Smooth muscle cell (in vitro differentiated cells): ENCODE measurements around the gene TSPAN3. TPM values are rescaled to one million over a fixed set of nuclear protein-coding genes. Genes with fewer than 3 reads are reported as not detected.

Experiments
- DNase-seq: peaks from one replicate; lab custom pipeline; 2025; ENCODE audit not compliant: unreplicated experiment; lab: John Stamatoyannopoulos, UW
- H2AFZ ChIP-seq: fragments of 200-600 bp; sonication (generic); 2 replicates; pipeline ENCODE4 v1.6.0; 2016; ENCODE audit warnings: antibody characterized with exemption, low read depth, mild to moderate bottlenecking
- H3F3A ChIP-seq: fragments of 200-600 bp; sonication (generic); 2 replicates; pipeline ENCODE4 v1.6.0; 2017; ENCODE audit warnings: antibody characterized with exemption, low read depth
- H3K27ac ChIP-seq: fragments of 200-600 bp; sonication (generic); 2 replicates; pipeline ENCODE4 v1.5.1; 2016; ENCODE audit warnings: low read depth, mild to moderate bottlenecking
- H3K27me3 ChIP-seq: fragments of 200-600 bp; sonication (generic); 2 replicates; pipeline ENCODE4 v1.6.1; 2016; ENCODE audit warnings: low read depth, mild to moderate bottlenecking
- H3K36me3 ChIP-seq: fragments of 200-600 bp; sonication (generic); 2 replicates; pipeline ENCODE4 v1.5.1; 2016; ENCODE audit warnings: low read depth
- H3K4me1 ChIP-seq: fragments of 200-600 bp; sonication (generic); 2 replicates; pipeline ENCODE4 v1.5.1; 2016; ENCODE audit warnings: low read depth
- H3K4me2 ChIP-seq: fragments of 200-600 bp; sonication (generic); 2 replicates; pipeline ENCODE4 v1.6.0; 2016; ENCODE audit warnings: mild to moderate bottlenecking
- H3K4me3 ChIP-seq: fragments of 200-600 bp; sonication (generic); 2 replicates; pipeline ENCODE4 v1.5.1; 2016; ENCODE audit warnings: mild to moderate bottlenecking
- H3K79me2 ChIP-seq: fragments of 200-600 bp; sonication (generic); 2 replicates; pipeline ENCODE4 v1.6.0; 2016; ENCODE audit warnings: low read depth, mild to moderate bottlenecking
- H3K9ac ChIP-seq: fragments of 200-600 bp; sonication (generic); 2 replicates; pipeline ENCODE4 v1.6.0; 2016; ENCODE audit warnings: low read depth
- H3K9me3 ChIP-seq: fragments of 200-600 bp; sonication (generic); replicated peaks from 2 replicates; pipeline ENCODE4 v1.5.1; 2016; ENCODE audit warnings: low read depth
- H4K20me1 ChIP-seq: fragments of 200-600 bp; sonication (generic); 2 replicates; pipeline ENCODE4 v1.6.0; 2016; ENCODE audit warnings: low read depth
- WGBS: methylation state at CpG from one replicate; pipeline ENCODE4 v1.1.7; 2016; ENCODE audit warnings: low lambda C conversion rate; 5-methylcytosine and 5-hydroxymethylcytosine counted together
- polyA plus RNA-seq: library from polyadenylated mRNA; unstranded; fragments of >200 nt; fragmentation: Nextera tagmentation; extraction: Ambion mirVana; gene quantifications from 2 replicates; pipeline ENCODE4 v1.2.1, GENCODE V29; 2016
- total RNA-seq: library from RNA; depleted of rRNA; stranded (reverse); fragments of >200 nt; gene quantifications from 2 replicates; pipeline ENCODE4 v1.2.3, GENCODE V29; 2014
- TF ChIP-seq, protein P1 (sequence below): fragments of 200-600 bp; sonication (generic); IDR thresholded peaks from 2 replicates; pipeline ENCODE4 v1.5.1; 2017; ENCODE audit warnings: borderline replicate concordance, mild to moderate bottlenecking, antibody characterized with exemption; ENCODE audit not compliant: insufficient read depth, poor library complexity, severe bottlenecking

Gene TSPAN3
- total and polyA plus RNA-seq, 2 experiments from 2014 or later = 257 to 276 TPM

DNA sequence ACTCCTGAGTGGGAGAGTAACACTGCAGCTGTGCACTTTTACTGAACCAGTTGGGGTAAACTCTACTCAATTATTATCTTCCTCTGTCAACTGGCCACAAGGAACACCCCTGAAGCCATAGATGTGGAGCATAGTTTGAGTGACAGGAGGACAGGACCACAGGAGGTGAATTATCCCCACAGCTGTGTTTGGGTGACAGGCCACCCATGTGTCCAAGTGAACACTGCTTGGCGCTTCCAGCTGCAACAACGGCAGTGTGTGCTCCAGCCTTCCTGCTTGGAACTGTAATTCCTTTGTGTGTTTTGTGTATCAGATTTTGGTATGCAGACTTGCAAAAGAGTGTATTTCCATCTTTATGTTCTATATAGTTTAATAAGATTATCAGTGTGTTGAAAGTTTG, 20.2 kb upstream of the TSPAN3 start:
- Histone ChIP-seq H2AFZ (no peak overlapping the region), H3K9me3 (no peaks in the 10 kb centered on the region), H3K4me2 (no peak overlapping the region), H3K9ac (no peak overlapping the region), H3K27me3 (no peaks in the 10 kb centered on the region), H4K20me1 (no peaks in the 10 kb centered on the region), H3F3A (no peaks in the 10 kb centered on the region), H3K79me2 (no peaks in the 10 kb centered on the region), H3K36me3 (no peaks in the 10 kb centered on the region), H3K4me1 (no peaks in the 10 kb centered on the region), H3K27ac (no peak overlapping the region), H3K4me3 (no peak overlapping the region)
- TF ChIP-seq, protein P1, sequence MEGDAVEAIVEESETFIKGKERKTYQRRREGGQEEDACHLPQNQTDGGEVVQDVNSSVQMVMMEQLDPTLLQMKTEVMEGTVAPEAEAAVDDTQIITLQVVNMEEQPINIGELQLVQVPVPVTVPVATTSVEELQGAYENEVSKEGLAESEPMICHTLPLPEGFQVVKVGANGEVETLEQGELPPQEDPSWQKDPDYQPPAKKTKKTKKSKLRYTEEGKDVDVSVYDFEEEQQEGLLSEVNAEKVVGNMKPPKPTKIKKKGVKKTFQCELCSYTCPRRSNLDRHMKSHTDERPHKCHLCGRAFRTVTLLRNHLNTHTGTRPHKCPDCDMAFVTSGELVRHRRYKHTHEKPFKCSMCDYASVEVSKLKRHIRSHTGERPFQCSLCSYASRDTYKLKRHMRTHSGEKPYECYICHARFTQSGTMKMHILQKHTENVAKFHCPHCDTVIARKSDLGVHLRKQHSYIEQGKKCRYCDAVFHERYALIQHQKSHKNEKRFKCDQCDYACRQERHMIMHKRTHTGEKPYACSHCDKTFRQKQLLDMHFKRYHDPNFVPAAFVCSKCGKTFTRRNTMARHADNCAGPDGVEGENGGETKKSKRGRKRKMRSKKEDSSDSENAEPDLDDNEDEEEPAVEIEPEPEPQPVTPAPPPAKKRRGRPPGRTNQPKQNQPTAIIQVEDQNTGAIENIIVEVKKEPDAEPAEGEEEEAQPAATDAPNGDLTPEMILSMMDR = no peak
- 91% methylated on average over 2 of the region's 2 CpGs for WGBS
- DNase-seq = no peak

DNA sequence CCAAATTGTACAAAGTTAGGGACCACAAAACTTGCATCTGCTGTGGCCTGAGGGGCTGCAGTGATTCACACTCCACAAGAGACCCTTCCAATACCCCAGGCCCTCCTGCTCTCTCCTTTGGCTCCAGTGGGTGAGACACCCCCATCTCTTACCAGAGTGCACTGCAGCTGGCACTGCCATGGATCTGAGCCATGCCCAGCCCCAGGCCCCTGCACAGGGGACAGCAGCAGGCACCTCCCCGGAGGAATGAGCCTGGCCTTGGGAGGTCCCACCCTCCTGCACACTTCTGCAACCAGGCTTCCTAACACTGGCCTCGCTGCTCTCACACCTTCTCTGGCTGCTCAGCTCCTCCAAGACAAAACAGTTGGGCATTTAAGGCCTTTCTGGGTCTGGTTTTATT, 16.3 kb upstream of the TSPAN3 start:
- no peaks in the 10 kb centered on the region for H3K79me2 ChIP-seq
- no peak overlapping the region for H3K4me3 ChIP-seq
- DNase-seq = no peak
- no peaks in the 10 kb centered on the region for H3F3A ChIP-seq
- H3K27me3 ChIP-seq = no peaks in the 10 kb centered on the region
- WGBS = 84% methylated on average over 2 of the region's 2 CpGs
- H3K9me3 ChIP-seq = no peaks in the 10 kb centered on the region
- H3K9ac ChIP-seq = no peak overlapping the region
- no peaks in the 10 kb centered on the region for H3K36me3 ChIP-seq
- H3K4me1 ChIP-seq = peaks cover 8% of the 10 kb centered on the region
- H3K4me2 ChIP-seq = no peak overlapping the region
- no peak overlapping the region for H3K27ac ChIP-seq
- TF ChIP-seq, protein P1 = no peak
- H4K20me1 ChIP-seq = no peaks in the 10 kb centered on the region
- no peak overlapping the region for H2AFZ ChIP-seq

DNA sequence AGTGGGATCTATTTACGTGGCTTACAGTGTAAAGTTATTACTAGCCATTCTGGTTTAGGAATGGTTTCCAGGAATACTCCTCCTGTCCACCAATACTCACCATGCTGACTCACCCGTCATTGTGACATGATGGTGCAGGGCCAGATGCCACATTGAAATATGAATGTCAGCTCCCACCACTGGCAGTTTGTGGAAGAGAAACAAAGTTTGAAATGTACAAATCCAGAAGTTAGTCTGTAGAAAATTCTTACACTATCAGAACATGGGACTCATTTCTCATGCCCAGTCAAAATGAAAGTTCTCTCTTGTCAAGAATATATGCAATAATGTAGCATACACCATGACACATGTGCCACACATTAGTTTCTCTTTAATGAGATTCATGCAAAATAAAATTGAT, 14.4 kb upstream of the TSPAN3 start:
- WGBS = 40% methylated on average over 2 of the region's 2 CpGs
- Histone ChIP-seq H3K79me2 (no peaks in the 10 kb centered on the region), H3K36me3 (no peaks in the 10 kb centered on the region), H3K9me3 (no peaks in the 10 kb centered on the region), H3K4me2 (no peak overlapping the region), H3K27ac (no peak overlapping the region), H3F3A (no peaks in the 10 kb centered on the region), H2AFZ (no peak overlapping the region), H3K4me3 (no peak overlapping the region), H4K20me1 (no peaks in the 10 kb centered on the region), H3K27me3 (no peaks in the 10 kb centered on the region), H3K9ac (no peak overlapping the region), H3K4me1 (peaks cover 8% of the 10 kb centered on the region)
- DNase-seq = no peak
- TF ChIP-seq, protein P1 = no peak

DNA sequence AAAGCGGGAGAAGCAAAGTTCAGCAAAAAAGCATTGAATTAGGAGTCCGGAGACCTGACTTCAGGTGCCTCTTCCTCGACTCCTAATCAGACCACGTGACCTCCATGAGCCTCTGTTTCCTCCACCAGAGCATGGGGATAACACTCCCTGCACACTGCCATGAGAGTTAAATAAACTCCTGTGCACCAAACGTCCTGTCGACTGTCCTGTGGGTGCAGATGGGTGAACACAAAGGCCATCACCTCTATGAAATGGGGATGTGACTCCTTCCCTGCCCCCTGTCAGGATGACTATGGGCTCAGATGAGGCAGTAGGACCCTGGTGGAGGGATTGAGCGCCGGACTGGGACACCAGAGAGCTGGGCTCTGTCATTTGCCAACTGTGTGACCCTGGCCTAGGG, 13.5 kb upstream of the TSPAN3 start:
- no peak overlapping the region for H3K9ac ChIP-seq
- no peak overlapping the region for H3K4me3 ChIP-seq
- H2AFZ ChIP-seq = no peak overlapping the region
- no peak overlapping the region for H3K4me2 ChIP-seq
- TF ChIP-seq, protein P1 = no peak
- H3K27ac ChIP-seq = no peak overlapping the region
- 94% methylated on average over 8 of the region's 8 CpGs for WGBS
- no peaks in the 10 kb centered on the region for H3K9me3 ChIP-seq
- H4K20me1 ChIP-seq = no peaks in the 10 kb centered on the region
- no peaks in the 10 kb centered on the region for H3K79me2 ChIP-seq
- H3F3A ChIP-seq = no peaks in the 10 kb centered on the region
- no peak for DNase-seq
- H3K27me3 ChIP-seq = no peaks in the 10 kb centered on the region
- H3K36me3 ChIP-seq = no peaks in the 10 kb centered on the region
- H3K4me1 ChIP-seq = peaks cover 8% of the 10 kb centered on the region
